Trophoblast cell (in vitro differentiated cells and primary cell): ENCODE results near the gene GTSE1.

ENCODE experiments used
- DNase-seq, 2 donors: peaks; one replicate each; pipeline ENCODE4 v3.0.0-alpha.2; 2016
- H2AFZ ChIP-seq: 2 replicates; pipeline ENCODE4 v1.6.1; 2013; ENCODE audit warnings: low read length, moderate library complexity, mild to moderate bottlenecking; ENCODE audit not compliant: insufficient read depth, poor library complexity
- H2AK5ac ChIP-seq: 2 replicates; pipeline ENCODE4 v1.6.1; 2013; ENCODE audit warnings: mild to moderate bottlenecking, low read length
- H2BK120ac ChIP-seq: 2 replicates; pipeline ENCODE4 v1.6.1; 2013; ENCODE audit warnings: low read length, mild to moderate bottlenecking, moderate library complexity; ENCODE audit not compliant: insufficient read depth, poor library complexity
- H2BK12ac ChIP-seq: 2 replicates; pipeline ENCODE4 v1.6.1; 2013; ENCODE audit warnings: mild to moderate bottlenecking, low read length, moderate library complexity
- H2BK5ac ChIP-seq: 2 replicates; pipeline ENCODE4 v1.6.1; 2013; ENCODE audit warnings: low read length, low read depth, moderate library complexity, mild to moderate bottlenecking; ENCODE audit not compliant: poor library complexity
- H3K14ac ChIP-seq: 2 replicates; pipeline ENCODE4 v1.6.1; 2013; ENCODE audit warnings: mild to moderate bottlenecking, low read length
- H3K18ac ChIP-seq: 2 replicates; pipeline ENCODE4 v1.6.1; 2013; ENCODE audit warnings: mild to moderate bottlenecking, low read length
- H3K23ac ChIP-seq: 2 replicates; pipeline ENCODE4 v1.6.1; 2013; ENCODE audit warnings: low read length
- H3K27ac ChIP-seq: 2 replicates; pipeline ENCODE4 v1.5.1; 2013; ENCODE audit warnings: low read depth, mild to moderate bottlenecking, inconsistent platforms, low read length, moderate library complexity
- H3K27me3 ChIP-seq: 2 replicates; pipeline ENCODE4 v1.6.1; 2013; ENCODE audit warnings: inconsistent platforms, mild to moderate bottlenecking, low read length, moderate library complexity; ENCODE audit not compliant: insufficient read depth
- H3K36me3 ChIP-seq, 2 experiments: 1 replicate in 1 of 2; 2 replicates in 1 of 2; pipeline ENCODE4 v1.6.1; 2013; ENCODE audit warnings: low read length in 2 of 2, mild to moderate bottlenecking in 2 of 2, moderate library complexity in 1 of 2; ENCODE audit not compliant: insufficient read depth in 2 of 2, control insufficient read depth in 1 of 2
- H3K4ac ChIP-seq: 2 replicates; pipeline ENCODE4 v1.6.1; 2013; ENCODE audit warnings: low read depth, mild to moderate bottlenecking, low read length, moderate library complexity
- H3K4me1 ChIP-seq, 2 experiments: 1 replicate in 1 of 2; 2 replicates in 1 of 2; pipeline ENCODE4 v1.6.1; 2013; ENCODE audit warnings: low read length in 2 of 2, mild to moderate bottlenecking in 2 of 2, moderate library complexity in 1 of 2; ENCODE audit not compliant: insufficient read depth in 2 of 2, control insufficient read depth in 1 of 2
- H3K4me2 ChIP-seq: 2 replicates; pipeline ENCODE4 v1.6.1; 2013; ENCODE audit warnings: inconsistent platforms, mild to moderate bottlenecking, low read length, moderate library complexity
- H3K4me3 ChIP-seq: 2 replicates; pipeline ENCODE4 v1.5.1; 2013; ENCODE audit warnings: mild to moderate bottlenecking, low read depth, low read length, inconsistent platforms
- H3K79me1 ChIP-seq: one replicate; pipeline ENCODE4 v1.6.1; 2013; ENCODE audit warnings: low read length
- H3K79me2 ChIP-seq: 2 replicates; pipeline ENCODE4 v1.6.1; 2013; ENCODE audit warnings: low read length, mild to moderate bottlenecking; ENCODE audit not compliant: control insufficient read depth, insufficient read depth, poor library complexity
- H3K9ac ChIP-seq: 2 replicates; pipeline ENCODE4 v1.6.1; 2013; ENCODE audit warnings: mild to moderate bottlenecking, low read length
- H3K9me3 ChIP-seq: 2 replicates; pipeline ENCODE4 v1.6.1; 2013; ENCODE audit warnings: low read depth, mild to moderate bottlenecking, control low read depth, inconsistent platforms, low read length; ENCODE audit not compliant: insufficient read depth
- H4K12ac ChIP-seq: 2 replicates; pipeline ENCODE4 v1.6.1; 2013; ENCODE audit warnings: low read depth, mild to moderate bottlenecking, low read length, moderate library complexity
- H4K8ac ChIP-seq: 2 replicates; pipeline ENCODE4 v1.6.1; 2013; ENCODE audit warnings: low read depth, mild to moderate bottlenecking, low read length, moderate library complexity
- H4K91ac ChIP-seq: one replicate; pipeline ENCODE4 v1.6.1; 2013; ENCODE audit warnings: low read depth, mild to moderate bottlenecking, low read length, moderate library complexity
- WGBS: extraction: QIAGEN DNeasy Blood & Tissue Kit; methylation state at CpG from one replicate; pipeline ENCODE4 v1.1.7; 2013; ENCODE audit warnings: missing lambda C conversion rate; ENCODE audit not compliant: insufficient read length, insufficient coverage; ENCODE audit errors: extremely low coverage; 5-methylcytosine and 5-hydroxymethylcytosine counted together

Gene GTSE1

GRCh38 chr22:46349238-46349637 lies 52.6 kb downstream of the GTSE1 start:
- Histone ChIP-seq H3K27ac (no peak overlapping the region), H3K23ac (no peak overlapping the region), H3K4ac (no peak overlapping the region), H3K14ac (no peak overlapping the region), H3K79me1 (no peaks in the 10 kb centered on the region), H4K8ac (no peak overlapping the region), H4K91ac (no peak overlapping the region), H3K27me3 (no peaks in the 10 kb centered on the region), H3K79me2 (no peaks in the 10 kb centered on the region), H3K9ac (no peak overlapping the region), H3K36me3 (peaks cover 78 to 88% of the 10 kb centered on the region in 2 experiments), H2BK12ac (no peak overlapping the region), H2AFZ (no peak overlapping the region), H3K4me1 (no peaks in the 10 kb centered on the region), H3K9me3 (peaks cover 2% of the 10 kb centered on the region), H3K4me2 (no peak overlapping the region), H2BK120ac (no peak overlapping the region), H2BK5ac (no peak overlapping the region), H4K12ac (no peak overlapping the region), H3K4me3 (no peak overlapping the region), H2AK5ac (no peak overlapping the region), H3K18ac (no peak overlapping the region)
- WGBS: no CpG with 5 or more reads among the region's 18 CpGs
- DNase-seq: no peak

DNA sequence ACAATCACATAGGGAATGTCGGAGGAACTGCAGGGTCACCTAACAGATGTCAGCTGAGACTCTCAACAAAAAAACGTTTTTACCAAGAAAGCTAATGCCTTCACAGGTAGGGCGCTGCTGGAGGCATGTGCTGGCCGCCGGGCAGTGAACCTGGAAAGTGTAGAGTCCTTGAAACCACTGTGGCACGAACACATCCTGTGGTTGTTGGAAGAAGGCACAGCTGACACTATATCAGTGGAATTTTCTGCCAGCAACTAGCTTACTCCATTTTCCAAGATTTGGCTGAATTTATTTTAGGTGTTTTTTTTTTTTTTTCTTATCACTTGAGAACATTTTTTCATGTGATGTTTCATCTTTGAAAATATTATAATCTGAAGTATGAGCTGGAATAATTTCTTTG lies 53.0 kb downstream of the GTSE1 start:
- Histone ChIP-seq H3K36me3 (peaks cover 78 to 87% of the 10 kb centered on the region in 2 experiments), H2BK120ac (no peak overlapping the region), H3K4me3 (no peak overlapping the region), H3K9ac (no peak overlapping the region), H3K27me3 (no peaks in the 10 kb centered on the region), H3K4me2 (no peak overlapping the region), H3K4ac (no peak overlapping the region), H2BK12ac (no peak overlapping the region), H4K91ac (no peak overlapping the region), H3K9me3 (peaks cover 2% of the 10 kb centered on the region), H2AK5ac (no peak overlapping the region), H4K12ac (no peak overlapping the region), H3K4me1 (no peaks in the 10 kb centered on the region), H3K18ac (no peak overlapping the region), H3K14ac (no peak overlapping the region), H3K79me1 (no peaks in the 10 kb centered on the region), H3K23ac (no peak overlapping the region), H3K79me2 (no peaks in the 10 kb centered on the region), H3K27ac (no peak overlapping the region), H4K8ac (no peak overlapping the region), H2BK5ac (no peak overlapping the region), H2AFZ (no peak overlapping the region)
- no CpG with 5 or more reads among the region's 6 CpGs for WGBS
- no peak for DNase-seq

GRCh38 chr22:46350121-46350520 lies 53.5 kb downstream of the GTSE1 start:
- Histone ChIP-seq H3K79me2 (no peaks in the 10 kb centered on the region), H4K8ac (no peak overlapping the region), H3K27me3 (no peaks in the 10 kb centered on the region), H2BK120ac (no peak overlapping the region), H3K18ac (no peak overlapping the region), H3K9ac (no peak overlapping the region), H4K91ac (no peak overlapping the region), H3K4ac (no peak overlapping the region), H4K12ac (no peak overlapping the region), H3K23ac (no peak overlapping the region), H3K4me3 (no peak overlapping the region), H3K79me1 (no peaks in the 10 kb centered on the region), H2AK5ac (no peak overlapping the region), H2AFZ (no peak overlapping the region), H3K9me3 (peaks cover 2% of the 10 kb centered on the region), H3K4me2 (no peak overlapping the region), H3K14ac (no peak overlapping the region), H3K27ac (no peak overlapping the region), H3K36me3 (peaks cover 81 to 89% of the 10 kb centered on the region in 2 experiments), H3K4me1 (no peaks in the 10 kb centered on the region), H2BK12ac (no peak overlapping the region), H2BK5ac (no peak overlapping the region)
- no CpG with 5 or more reads among the region's 7 CpGs for WGBS
- DNase-seq: no peak

DNA sequence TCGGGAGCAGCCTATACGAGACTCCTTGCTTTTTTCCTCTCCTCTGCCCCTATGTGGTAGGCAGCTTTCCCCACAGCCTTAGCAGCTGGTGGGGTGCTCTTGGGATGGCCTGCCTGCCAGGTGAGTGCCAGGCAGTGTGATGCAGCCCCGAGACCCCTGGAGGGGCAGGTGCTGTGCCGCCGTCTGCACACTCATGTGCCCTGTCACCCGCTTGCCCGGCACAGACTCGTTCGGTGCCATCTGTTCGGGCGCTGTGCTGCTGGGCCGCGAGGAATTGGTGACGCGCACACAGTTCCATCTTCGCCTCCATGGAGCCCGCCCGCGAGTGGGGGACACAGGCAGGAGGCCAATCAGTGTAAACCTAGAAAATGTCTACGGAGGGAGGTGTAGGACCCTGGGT lies 54.0 kb downstream of the GTSE1 start:
- no peak overlapping the region for H4K91ac ChIP-seq
- no peak overlapping the region for H3K4me2 ChIP-seq
- H3K36me3 ChIP-seq: peaks cover 85 to 88% of the 10 kb centered on the region in 2 experiments
- no peak overlapping the region for H2BK120ac ChIP-seq
- H3K9ac ChIP-seq: no peak overlapping the region
- H3K27ac ChIP-seq: no peak overlapping the region
- no peak overlapping the region for H3K18ac ChIP-seq
- H3K4me1 ChIP-seq: no peaks in the 10 kb centered on the region
- H2AK5ac ChIP-seq: no peak overlapping the region
- no peak overlapping the region for H3K14ac ChIP-seq
- no peaks in the 10 kb centered on the region for H3K27me3 ChIP-seq
- H3K4me3 ChIP-seq: no peak overlapping the region
- H3K79me2 ChIP-seq: no peaks in the 10 kb centered on the region
- H3K23ac ChIP-seq: no peak overlapping the region
- H4K12ac ChIP-seq: no peak overlapping the region
- DNase-seq: no peak
- H3K4ac ChIP-seq: no peak overlapping the region
- peaks cover 2% of the 10 kb centered on the region for H3K9me3 ChIP-seq
- H2AFZ ChIP-seq: no peak overlapping the region
- H3K79me1 ChIP-seq: no peaks in the 10 kb centered on the region
- H2BK5ac ChIP-seq: no peak overlapping the region
- WGBS: no CpG with 5 or more reads among the region's 20 CpGs
- no peak overlapping the region for H2BK12ac ChIP-seq
- no peak overlapping the region for H4K8ac ChIP-seq
